Left lung (tissue), 14 donors: ENCODE measurements around the gene RAB3GAP1. TPM values are rescaled to one million over a fixed set of nuclear protein-coding genes. Genes with fewer than 3 reads are reported as not detected.
A peak's percentile ranks its signal among the peaks of the same experiment; 100 is the strongest.

Experiments
- ATAC-seq: fragments of 200-7000 bp; cut with Tn5 transposase; one replicate; pipeline ENCODE4 v1.9.1; 2020; ENCODE audit warnings: moderate library complexity
- DNase-seq, 4 donors: peaks; one replicate each; pipeline ENCODE4 v3.0.0-alpha.2; 2013 to 2020
- H3K27ac ChIP-seq, 2 donors: fragments of 200-600 bp; sonication (generic) in 1 of 2; one replicate each; pipeline versions ENCODE4 v1.5.0 to v1.8.0; 2020 to 2021
- H3K27me3 ChIP-seq, 2 donors: fragments of 200-600 bp; sonication (generic) in 1 of 2; one replicate each; pipeline versions ENCODE4 v1.5.0 to v1.8.0; 2020 to 2021
- H3K36me3 ChIP-seq, 2 donors: fragments of 200-600 bp; sonication (generic) in 1 of 2; one replicate each; pipeline versions ENCODE4 v1.5.0 to v1.8.0; 2020 to 2021
- H3K4me1 ChIP-seq, 2 donors: fragments of 200-600 bp; one replicate each; pipeline ENCODE4 v1.8.0; 2021
- H3K4me3 ChIP-seq, 2 donors: fragments of 200-600 bp; sonication (generic) in 1 of 2; one replicate each; pipeline versions ENCODE4 v1.5.0 to v1.8.0; 2020 to 2021; ENCODE audit warnings: mild to moderate bottlenecking in 1 of 2
- H3K9me3 ChIP-seq, 2 donors: fragments of 200-600 bp; sonication (generic) in 1 of 2; one replicate each; pipeline versions ENCODE4 v1.5.0 to v1.8.0; 2020 to 2021
- CTCF ChIP-seq, 2 donors: fragments of 200-600 bp; sonication (generic) in 1 of 2; IDR thresholded peaks; one replicate each; pipeline versions ENCODE4 v1.5.0 to v1.8.0; 2021; ENCODE audit warnings: antibody characterized with exemption in 2 of 2
- intact Hi-C, 2 donors: fragments of 100-400 bp; cut with DNase I; formaldehyde crosslinking; loops; one replicate each; pipeline versions ENCODE4 v1.11.2 to v1.14.2; 2022
- long read RNA-seq, 12 donors: library from polyadenylated mRNA in 2 of 12; unstranded in 2 of 12; transcript quantifications; one replicate each; pipeline ENCODE4 v2.0.0 and lab custom pipeline, GENCODE V29; 2019 to 2026
- polyA plus RNA-seq, 6 donors: library from polyadenylated mRNA; unstranded; fragments of 120-200 nt; gene quantifications; one replicate each; pipeline ENCODE4 v1.2.1, GENCODE V29; 2013; ENCODE audit not compliant: insufficient read length in 6 of 6
- total RNA-seq, 2 donors: library from RNA; stranded (reverse); fragmentation: NEBNext Ultra II Directional; extraction: Animal tissue kit (Norgen Biotek cat#: 25700); gene quantifications; one replicate each; pipeline ENCODE4 v1.2.1, GENCODE V29; 2021
- donor health status: DM: no; HTN: yes; CAD: no.
- donor health status: DM: no; HTN: no; CAD: no.

Gene RAB3GAP1
- 10 to 100 TPM; 40.2 to 45.2 TPM for total RNA-seq
- 10 to 100 TPM; 54.6 to 68.1 (median 63.0) TPM for polyA plus RNA-seq
- long read RNA-seq, donor 1, full-length matches to known transcripts, result 10 of 161 reads
- long read RNA-seq, donor 1, partial matches to known transcripts, result 151 of 161 reads
- long read RNA-seq, donor 1, other reads (novel, unspliced or antisense), result 0 of 161 reads
- long read RNA-seq, donor 2, full-length matches to known transcripts, result 11 of 188 reads
- long read RNA-seq, donor 2, partial matches to known transcripts, result 171 of 188 reads
- long read RNA-seq, donor 2, other reads (novel, unspliced or antisense), result 6 of 188 reads
- long read RNA-seq, donor 3, full-length matches to known transcripts, result 14 of 77 reads
- long read RNA-seq, donor 3, partial matches to known transcripts, result 63 of 77 reads
- long read RNA-seq, donor 3, other reads (novel, unspliced or antisense), result 0 of 77 reads
- long read RNA-seq, donor 4, partial matches to known transcripts, result 3 of 3 reads
- long read RNA-seq, donor 4, other reads (novel, unspliced or antisense), result 0 of 3 reads
- long read RNA-seq, donor 5, full-length matches to known transcripts, result 19 of 179 reads
- long read RNA-seq, donor 5, partial matches to known transcripts, result 160 of 179 reads
- long read RNA-seq, donor 5, other reads (novel, unspliced or antisense), result 0 of 179 reads
- long read RNA-seq, donor 6, full-length matches to known transcripts, result 13 of 103 reads
- long read RNA-seq, donor 6, partial matches to known transcripts, result 90 of 103 reads
- long read RNA-seq, donor 6, other reads (novel, unspliced or antisense), result 0 of 103 reads
- long read RNA-seq, donor 7, full-length matches to known transcripts, result 5 of 5 reads
- long read RNA-seq, donor 7, partial matches to known transcripts, result 0 of 5 reads
- long read RNA-seq, donor 7, other reads (novel, unspliced or antisense), result 0 of 5 reads
- long read RNA-seq, donor 8, full-length matches to known transcripts, result 11 of 11 reads
- long read RNA-seq, donor 8, partial matches to known transcripts, result 0 of 11 reads
- long read RNA-seq, donor 8, other reads (novel, unspliced or antisense), result 0 of 11 reads
- long read RNA-seq, donor 9, result 0 reads
- long read RNA-seq, donor 10, partial matches to known transcripts, result 1 of 1 reads
- long read RNA-seq, donor 10, other reads (novel, unspliced or antisense), result 0 of 1 reads
- long read RNA-seq, donor 11, full-length matches to known transcripts, result 10 of 15 reads
- long read RNA-seq, donor 11, partial matches to known transcripts, result 5 of 15 reads
- long read RNA-seq, donor 11, other reads (novel, unspliced or antisense), result 0 of 15 reads
- long read RNA-seq, donor 12, full-length matches to known transcripts, result 10 of 61 reads
- long read RNA-seq, donor 12, partial matches to known transcripts, result 51 of 61 reads
- long read RNA-seq, donor 12, other reads (novel, unspliced or antisense), result 0 of 61 reads

- Histone ChIP-seq H3K27me3 (no peaks in the 10 kb centered on the region), H3K27ac (peak within 1 kb of the TSS; percentile 95 to 97), H3K4me1 (peaks cover 17 to 39% of the 10 kb centered on the region in 2 donors), H3K4me3 (peak within 1 kb of the TSS; percentile 74 to 76), H3K36me3 (no peaks in the 10 kb centered on the region), H3K9me3 (no peaks in the 10 kb centered on the region)
- ATAC-seq (peak; percentile 95), DNase-seq (peak; percentile 74 to 93 (median 88))
- TF ChIP-seq CTCF (IDR thresholded peaks at IDR 0.05), result no peak
- intact Hi-C loops, result no loop called here
These were observed at the start of gene RAB3GAP1 for GRCh38 chr2:135052042-135052876. RAB3GAP1 (plus strand) TSS chr2:135052292; CDS start chr2:135052308, 16 bp downstream.

- no peak for TF ChIP-seq CTCF (IDR thresholded peaks at IDR 0.05)
- H3K36me3 ChIP-seq, result no peaks in the 10 kb centered on the region
- peaks cover 0 to 6% of the 10 kb centered on the region in 2 donors for H3K4me1 ChIP-seq
- no peak overlapping the region for H3K27ac ChIP-seq
- intact Hi-C loops, result loop anchor here in 1 of 2 donors (5.0 kb wide), 1 partner anchor 709 kb away; no protein-coding TSS in a partner anchor
- no peak for ATAC-seq
- H3K4me3 ChIP-seq, result no peak overlapping the region
- peaks cover 9 to 28% of the 10 kb centered on the region in 2 donors for H3K27me3 ChIP-seq
- no peaks in the 10 kb centered on the region for H3K9me3 ChIP-seq
- DNase-seq, result no peak
These were observed 49.3 kb upstream of the RAB3GAP1 start for GRCh38 chr2:135002836-135003235.

GRCh38 chr2:135004005-135004746 lies 47.9 kb upstream of the RAB3GAP1 start:
- peaks cover 9 to 28% of the 10 kb centered on the region in 2 donors for H3K27me3 ChIP-seq
- H3K27ac ChIP-seq, result no peak overlapping the region
- H3K36me3 ChIP-seq, result no peaks in the 10 kb centered on the region
- H3K4me1 ChIP-seq, result peaks cover 0 to 6% of the 10 kb centered on the region in 2 donors
- no peak overlapping the region for H3K4me3 ChIP-seq
- peak; percentile 84 to 89 for TF ChIP-seq CTCF (IDR thresholded peaks at IDR 0.05)
- DNase-seq (peak; percentile 53 to 88 (median 72)), ATAC-seq (peak; percentile 100)
- intact Hi-C loops, result loop anchor here in 1 of 2 donors (5.0 kb wide), 1 partner anchor 708 kb away; no protein-coding TSS in a partner anchor
- no peaks in the 10 kb centered on the region for H3K9me3 ChIP-seq

GRCh38 chr2:135005753-135006152 lies 46.3 kb upstream of the RAB3GAP1 start:
- Histone ChIP-seq H3K36me3 (no peaks in the 10 kb centered on the region), H3K4me3 (no peak overlapping the region), H3K27me3 (peaks cover 9 to 28% of the 10 kb centered on the region in 2 donors), H3K9me3 (no peaks in the 10 kb centered on the region), H3K4me1 (peaks cover 0 to 6% of the 10 kb centered on the region in 2 donors), H3K27ac (no peak overlapping the region)
- ATAC-seq, result no peak
- TF ChIP-seq CTCF (IDR thresholded peaks at IDR 0.05), result no peak
- DNase-seq, result no peak
- intact Hi-C loops, result no loop called here
